ENCODE measurements around the gene CDK15. TPM values are rescaled to one million over a fixed set of nuclear protein-coding genes. Genes with fewer than 3 reads are reported as not detected.

CDK15 gene
- total RNA-seq, 1 donor from 2014 or later, result not detected

DNA sequence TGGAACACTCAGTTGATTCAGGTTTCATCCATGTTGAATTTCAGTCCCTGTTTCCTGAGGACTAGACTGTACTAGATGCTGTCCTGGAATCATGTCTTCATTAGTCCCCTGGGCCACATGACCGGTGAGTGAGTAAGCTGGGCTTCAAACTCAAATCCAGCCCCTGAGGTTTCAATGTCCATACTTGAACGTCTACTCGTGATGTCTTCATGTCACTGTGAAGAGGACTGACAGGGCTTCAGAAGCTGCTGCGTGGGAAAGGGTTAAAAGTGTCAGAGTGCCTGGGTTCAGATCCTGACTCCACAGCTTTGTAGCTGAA is 101.2 kb downstream of the CDK15 start:
- DNase-seq (ENCODE audit: low read depth in 2 of 2), result no peak

GRCh38 chr2:201908901-201909300 is 102.6 kb downstream of the CDK15 start:
- DNase-seq (ENCODE audit: low read depth in 2 of 2), result no peak

DNA sequence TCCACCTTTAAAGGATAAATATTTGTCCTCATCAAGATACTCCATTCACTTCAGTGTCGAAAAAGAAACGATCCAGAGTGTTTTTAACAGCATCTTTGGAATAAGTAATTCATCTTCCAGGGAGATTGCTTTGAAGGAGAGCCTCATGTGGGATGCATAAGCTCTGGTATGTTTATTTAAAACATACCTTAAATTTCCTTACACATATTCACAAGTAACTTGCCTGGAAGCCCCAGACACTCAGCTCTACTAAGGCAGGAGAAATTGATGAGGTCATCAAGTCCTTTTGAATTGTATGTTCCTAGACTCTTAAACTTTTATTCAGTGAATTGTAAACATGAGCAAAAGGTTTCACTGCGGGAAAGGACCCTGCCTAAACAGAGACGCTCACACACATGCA is 103.0 kb downstream of the CDK15 start:
- DNase-seq (ENCODE audit: low read depth in 2 of 2), result no peak

GRCh38 chr2:201909961-201910361 is 103.6 kb downstream of the CDK15 start:
- DNase-seq (ENCODE audit: low read depth in 2 of 2), result no peak

DNA sequence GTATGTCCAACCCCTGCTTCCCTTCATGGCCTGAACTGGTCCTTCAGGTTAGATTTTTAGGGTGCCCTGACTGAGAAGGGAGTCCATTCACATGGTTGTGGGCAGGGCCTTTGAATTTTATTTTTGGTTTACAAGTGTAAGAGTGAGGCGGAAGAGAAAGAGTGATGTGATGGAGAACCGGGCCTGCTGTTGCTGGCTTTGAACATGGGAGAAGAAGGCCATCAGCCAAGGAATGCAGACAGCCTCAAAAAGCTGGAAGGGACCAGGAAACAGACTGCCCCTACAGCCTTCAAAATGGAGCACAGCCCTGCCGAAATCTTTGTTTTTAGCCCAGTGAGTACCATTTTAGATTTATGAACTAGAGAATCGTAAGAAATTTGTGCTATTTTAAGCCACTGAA is 105.0 kb downstream of the CDK15 start:
- DNase-seq (ENCODE audit: low read depth in 2 of 2), result no peak

- DNase-seq (ENCODE audit: low read depth in 2 of 2), result no peak
Measured at GRCh38 chr2:201913201-201913600, 106.9 kb downstream of the CDK15 start.

DNA sequence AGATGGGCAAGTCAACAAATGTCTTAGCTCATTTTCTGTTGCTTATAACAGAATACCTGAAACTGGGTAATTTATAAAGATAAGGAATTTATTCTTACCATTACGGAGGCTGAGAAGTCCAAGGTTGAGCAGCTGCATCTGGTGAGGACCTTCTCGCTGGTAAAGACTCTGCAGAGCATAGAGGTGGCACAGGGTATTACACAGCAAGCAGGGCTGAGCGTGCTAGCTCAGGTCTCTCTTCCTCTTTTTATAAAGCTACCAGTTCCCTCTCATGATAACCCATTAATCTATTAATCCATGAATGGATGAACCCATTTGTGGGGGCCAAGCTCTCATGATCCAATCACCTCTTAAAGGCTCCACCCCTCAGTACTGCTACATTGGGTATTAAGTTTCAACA is 109.1 kb downstream of the CDK15 start:
- no peak for DNase-seq (ENCODE audit: low read depth in 2 of 2)

DNA sequence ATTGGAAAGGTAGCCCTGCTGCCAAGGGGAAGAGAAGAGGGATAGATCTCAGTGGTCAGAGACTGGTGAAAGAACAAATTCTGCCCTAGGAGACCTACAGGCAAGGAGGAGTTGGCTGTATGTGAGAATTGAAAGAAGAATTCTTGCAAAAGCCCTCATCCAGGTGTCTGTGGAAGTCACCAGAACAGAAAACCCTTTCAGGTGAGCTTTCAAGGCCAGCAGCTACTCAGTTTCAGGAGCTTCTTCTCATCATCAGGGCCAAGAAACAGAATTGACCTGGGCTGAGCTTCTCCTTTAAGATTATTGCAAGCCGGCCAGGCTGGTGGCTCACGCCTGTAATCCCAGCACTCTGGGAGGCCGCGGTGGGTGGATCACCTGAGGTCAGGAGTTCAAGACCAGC is 110.2 kb downstream of the CDK15 start:
- DNase-seq (ENCODE audit: low read depth in 2 of 2), result no peak

- DNase-seq (ENCODE audit: low read depth in 2 of 2), result no peak
Measured at GRCh38 chr2:201918616-201919307, 112.4 kb downstream of the CDK15 start.

DNA sequence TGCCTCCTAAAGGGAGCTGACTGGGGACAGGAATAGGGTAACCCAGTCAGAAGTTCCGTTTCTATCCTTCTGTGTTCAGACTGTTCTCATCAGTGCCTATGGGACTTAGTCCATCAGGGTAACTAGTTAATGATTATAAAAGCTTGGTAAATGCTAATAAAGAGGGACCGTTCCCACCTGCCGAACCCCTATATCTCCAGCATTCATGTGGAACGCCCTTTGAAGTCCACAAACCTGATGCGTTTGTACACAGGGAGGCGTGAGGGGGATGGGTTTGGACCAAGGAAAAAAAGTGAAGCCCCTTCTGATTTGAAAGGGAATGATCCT is 112.9 kb downstream of the CDK15 start:
- DNase-seq (ENCODE audit: low read depth in 2 of 2), result no peak

DNA sequence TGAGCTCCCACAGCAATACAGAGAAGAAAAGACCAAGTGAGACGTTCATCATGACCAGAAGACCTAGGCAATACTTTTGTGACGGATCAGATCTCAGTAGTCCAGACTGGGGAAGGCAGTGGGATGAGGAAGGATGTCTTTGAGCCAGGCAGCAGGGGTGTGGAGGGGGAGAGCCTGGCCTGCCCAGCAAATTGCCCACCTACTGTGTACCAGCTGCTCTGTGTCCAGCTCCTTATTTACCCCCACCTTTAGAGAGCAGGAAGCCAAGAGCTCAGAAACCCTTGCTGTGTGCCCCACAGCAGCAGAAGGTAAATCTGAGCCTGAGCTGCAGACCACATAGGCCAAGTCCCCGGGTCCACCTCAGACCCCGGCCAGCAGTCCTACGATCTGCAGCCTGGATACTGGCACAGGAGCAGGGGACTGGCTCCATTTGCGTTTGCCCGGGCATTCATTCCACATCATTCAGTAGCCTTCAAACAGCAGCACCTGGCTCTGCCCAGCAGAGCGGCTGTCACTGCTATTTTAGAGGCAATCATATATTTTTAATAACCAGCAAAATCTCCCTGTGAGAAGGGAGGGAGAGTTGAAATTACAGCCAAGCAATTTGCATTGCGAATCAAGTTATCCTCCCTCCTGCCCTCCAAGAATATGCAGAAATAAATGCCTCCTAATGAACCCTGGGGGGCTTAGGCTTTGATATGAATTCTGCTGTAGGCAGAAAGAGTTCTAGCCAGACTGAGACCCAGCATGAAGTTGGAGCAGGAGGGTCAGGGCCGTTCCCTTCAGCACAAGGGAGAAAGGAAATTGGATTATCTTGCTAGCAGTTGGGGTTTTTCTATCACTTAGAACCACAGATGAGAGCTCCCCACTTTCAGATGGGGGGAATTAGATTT is 117.3 kb downstream of the CDK15 start:
- DNase-seq (ENCODE audit: low read depth in 2 of 2), result no peak

- no peak for DNase-seq (ENCODE audit: low read depth in 2 of 2)
Measured at GRCh38 chr2:201924453-201924852, 118.1 kb downstream of the CDK15 start.

- DNase-seq (ENCODE audit: low read depth in 2 of 2), result no peak
Measured at GRCh38 chr2:201925056-201925455, 118.7 kb downstream of the CDK15 start.

DNA sequence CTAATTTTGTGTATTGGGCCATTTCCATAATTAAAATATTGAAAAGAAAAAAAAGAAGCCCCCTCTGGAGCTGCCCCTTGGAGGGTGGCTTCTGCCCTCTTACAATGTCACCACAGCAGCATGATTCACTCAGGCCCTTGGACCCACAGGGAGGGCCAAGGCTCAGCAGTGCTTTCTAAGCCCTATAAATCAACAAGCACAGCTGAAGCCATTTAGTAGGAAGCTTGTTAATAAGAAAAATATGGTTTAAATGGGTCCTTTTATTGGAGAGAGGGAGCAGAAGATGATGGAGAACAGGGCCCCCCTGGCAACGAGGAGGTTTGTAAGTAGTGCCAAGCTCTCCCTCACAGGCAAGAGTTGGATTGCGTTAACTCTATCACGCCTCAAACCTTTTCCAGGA is 119.7 kb downstream of the CDK15 start:
- no peak for DNase-seq (ENCODE audit: low read depth in 2 of 2)

GRCh38 chr2:201928363-201928762 is 122.0 kb downstream of the CDK15 start:
- no peak for DNase-seq (ENCODE audit: low read depth in 2 of 2)

- DNase-seq (ENCODE audit: low read depth in 2 of 2), result no peak
Measured at GRCh38 chr2:201929281-201930026, 123.1 kb downstream of the CDK15 start.

DNA sequence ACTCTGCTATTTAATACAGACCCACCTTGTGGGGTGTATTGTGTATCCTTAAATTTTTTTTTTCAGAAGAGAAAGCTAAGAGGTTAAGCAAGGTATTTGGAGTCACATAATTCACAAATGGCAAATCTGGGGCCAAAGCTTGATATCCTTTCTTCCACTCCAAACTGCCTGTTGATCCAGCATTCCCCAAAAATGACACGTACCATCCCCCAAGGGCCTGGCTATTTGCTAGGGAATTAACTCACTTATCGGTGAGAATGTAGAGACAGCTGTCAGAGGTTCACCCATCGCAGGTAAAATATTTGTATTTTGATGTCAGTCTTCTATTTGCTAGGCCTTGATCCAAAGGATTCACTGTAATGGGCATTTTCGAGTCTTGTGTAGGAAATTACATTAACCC is 123.7 kb downstream of the CDK15 start:
- DNase-seq (ENCODE audit: low read depth in 2 of 2), result no peak

DNA sequence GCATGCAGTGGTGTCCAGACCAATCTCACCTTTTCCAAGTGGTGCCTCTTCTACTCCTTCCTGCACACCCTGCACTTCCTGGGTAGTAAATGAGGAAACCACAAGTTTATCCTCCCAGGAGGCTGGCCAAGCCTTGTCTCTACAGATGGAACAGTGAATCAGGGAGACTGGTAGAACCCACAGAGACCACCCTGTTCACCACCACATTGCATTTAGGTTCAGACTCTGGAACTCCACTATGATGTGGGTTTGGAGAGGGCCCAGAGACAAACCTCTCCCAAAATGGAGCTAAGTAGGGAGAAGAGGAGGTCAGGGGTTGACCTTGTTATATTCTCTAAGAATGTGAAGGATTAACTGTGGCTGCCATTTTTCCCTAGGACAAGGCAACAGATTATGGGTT is 124.5 kb downstream of the CDK15 start:
- DNase-seq (ENCODE audit: low read depth in 2 of 2), result no peak

- DNase-seq (ENCODE audit: low read depth in 2 of 2), result no peak
Measured at GRCh38 chr2:201931475-201931874, 125.1 kb downstream of the CDK15 start.

- DNase-seq (ENCODE audit: low read depth in 2 of 2), result no peak
Measured at GRCh38 chr2:201931951-201932350, 125.6 kb downstream of the CDK15 start.

DNA sequence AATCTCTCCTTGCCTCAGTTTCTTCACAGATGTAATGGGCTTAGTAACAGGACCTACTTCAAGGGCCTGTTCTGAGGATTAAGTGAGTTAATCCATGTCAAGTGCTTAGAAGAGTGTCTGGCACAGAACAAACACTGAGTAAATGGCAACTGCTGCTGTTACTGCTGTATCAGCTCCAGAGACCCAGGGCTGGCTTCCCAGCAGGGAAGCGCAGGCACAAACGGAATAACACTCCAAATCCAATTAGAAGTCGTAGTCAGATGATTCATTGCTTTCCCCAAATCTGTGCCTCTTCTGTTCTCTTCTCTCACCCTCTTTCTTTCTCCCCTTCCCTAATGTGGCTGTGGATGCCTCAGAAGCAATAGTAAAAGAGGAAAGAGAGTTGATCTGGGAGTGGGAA is 126.2 kb downstream of the CDK15 start:
- no peak for DNase-seq (ENCODE audit: low read depth in 2 of 2)

- no peak for DNase-seq (ENCODE audit: low read depth in 2 of 2)
Measured at GRCh38 chr2:201933792-201934237, 127.5 kb downstream of the CDK15 start.

DNA sequence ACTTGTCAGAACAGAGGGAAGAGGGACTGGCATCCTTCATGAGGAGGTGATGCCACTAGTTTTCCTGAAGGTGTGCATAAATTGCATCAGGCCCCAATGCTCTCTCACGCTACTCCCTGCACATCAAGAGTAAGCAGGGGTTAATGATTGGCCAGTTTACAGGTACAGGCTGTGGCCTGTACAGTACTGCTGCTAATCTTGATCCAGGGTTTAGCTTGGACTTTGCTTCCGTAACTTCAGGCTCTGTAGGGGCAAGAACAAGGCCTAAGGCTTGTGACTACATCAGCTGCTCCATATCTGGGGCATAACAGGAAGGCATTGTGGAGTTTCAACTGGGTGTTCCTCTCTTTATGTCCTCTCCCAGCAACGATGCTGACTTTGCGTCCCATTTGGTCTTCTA is 130.5 kb downstream of the CDK15 start:
- no peak for DNase-seq (ENCODE audit: low read depth in 2 of 2)
